ENCODE data around the gene HTR4.
"Not testable (repeated sequence)": the region's sequence is repeated elsewhere in the genome, so short reads cannot be mapped to it uniquely, and the experiment has no call there.

HTR4 gene

GRCh38 chr5:148653836-148654781 lies at the start of gene HTR4:
Gene HTR4, minus strand, starts transcription at chr5:148654527. Its CDS starts 17,513 bp downstream, at chr5:148637014.
- DNase-seq, result no peak

- DNase-seq, result no peak
Observed at GRCh38 chr5:148702019-148702596, 47.8 kb upstream of the HTR4 start.

GRCh38 chr5:148699028-148699427 lies 44.7 kb upstream of the HTR4 start:
- no peak for DNase-seq

GRCh38 chr5:148697809-148698196 lies 43.5 kb upstream of the HTR4 start:
- DNase-seq, result no peak

GRCh38 chr5:148697180-148697808 lies 43.0 kb upstream of the HTR4 start:
- DNase-seq, result no peak

GRCh38 chr5:148696187-148697036 lies 42.1 kb upstream of the HTR4 start:
- no peak for DNase-seq

GRCh38 chr5:148690945-148691344 lies 36.6 kb upstream of the HTR4 start:
- no peak for DNase-seq

GRCh38 chr5:148688787-148689186 lies 34.5 kb upstream of the HTR4 start:
- no peak for DNase-seq

GRCh38 chr5:148687871-148688270 lies 33.5 kb upstream of the HTR4 start:
- no peak for DNase-seq

- no peak for DNase-seq
Observed at GRCh38 chr5:148687427-148687826, 33.1 kb upstream of the HTR4 start.

- DNase-seq, result no peak
Observed at GRCh38 chr5:148686660-148687059, 32.3 kb upstream of the HTR4 start.

- no peak for DNase-seq
Observed at GRCh38 chr5:148685520-148686134, 31.3 kb upstream of the HTR4 start.

- DNase-seq, result no peak
Observed at GRCh38 chr5:148684528-148684927, 30.2 kb upstream of the HTR4 start.

GRCh38 chr5:148683651-148684050 lies 29.3 kb upstream of the HTR4 start:
- DNase-seq, result no peak

GRCh38 chr5:148682058-148683026 lies 28.0 kb upstream of the HTR4 start:
- no peak for DNase-seq

GRCh38 chr5:148681157-148682057 lies 27.1 kb upstream of the HTR4 start:
- DNase-seq, result no peak

GRCh38 chr5:148673704-148674103 lies 19.4 kb upstream of the HTR4 start:
- DNase-seq, result not testable (repeated sequence)

GRCh38 chr5:148666353-148666752 lies 12.0 kb upstream of the HTR4 start:
- DNase-seq, result no peak

- DNase-seq, result no peak
Observed at GRCh38 chr5:148665431-148665830, 11.1 kb upstream of the HTR4 start.

GRCh38 chr5:148663509-148663908 lies 9.2 kb upstream of the HTR4 start:
- DNase-seq, result no peak
